ENCODE results near the gene TNNI2.

DNA sequence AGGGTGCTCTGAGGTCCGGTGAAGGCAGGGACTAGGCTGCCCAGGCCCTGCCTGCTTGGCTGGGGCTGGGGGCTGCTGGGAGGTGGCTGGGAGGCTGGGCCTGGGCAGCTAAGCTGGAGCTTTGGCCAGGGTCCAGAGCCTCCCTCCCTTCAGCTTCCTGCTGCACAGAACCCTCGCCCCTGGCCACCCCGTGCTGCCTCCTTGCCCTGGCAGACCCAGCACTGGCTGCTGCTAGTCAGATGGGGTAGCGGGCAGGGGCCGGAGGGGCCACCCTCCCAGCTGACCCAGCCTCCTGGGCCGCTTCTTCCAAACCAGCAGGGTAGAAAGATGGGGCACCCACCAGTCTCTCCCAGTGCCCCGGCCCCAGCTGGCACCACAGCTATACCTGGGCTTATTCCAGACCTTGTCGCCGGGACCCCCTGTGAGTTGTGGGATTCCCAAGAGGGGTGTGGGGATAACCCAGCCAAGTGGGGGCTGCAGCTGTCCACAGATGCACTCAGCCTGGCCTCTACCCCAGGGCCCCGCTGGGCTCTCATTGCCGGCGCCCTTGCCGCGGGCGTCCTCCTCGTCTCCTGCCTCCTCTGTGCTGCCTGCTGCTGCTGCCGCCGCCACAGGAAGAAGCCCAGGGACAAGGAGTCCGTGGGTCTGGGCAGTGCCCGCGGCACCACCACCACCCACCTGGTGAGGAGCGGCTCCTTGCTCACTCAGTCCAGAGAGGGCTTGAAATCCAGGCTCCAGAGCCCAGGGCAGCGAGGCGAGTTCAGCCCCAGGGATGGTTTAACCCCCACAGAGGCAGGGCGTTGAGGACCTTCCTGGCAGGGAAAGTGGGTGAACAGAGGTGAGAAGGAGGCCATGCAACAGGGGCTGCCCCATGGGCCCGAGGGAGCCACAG is 3.8 kb upstream of the TNNI2 start, which contains the start of gene SYT8:
- TF ChIP-seq CTCF (IDR thresholded peaks at IDR 0.05) (no peak), POLR2A (IDR thresholded peaks at IDR 0.05) (no peak)
